ENCODE measurements around the gene TRMT44.
A peak's percentile ranks its signal among the peaks of the same experiment; 100 is the strongest.

The TRMT44 gene, protein sequence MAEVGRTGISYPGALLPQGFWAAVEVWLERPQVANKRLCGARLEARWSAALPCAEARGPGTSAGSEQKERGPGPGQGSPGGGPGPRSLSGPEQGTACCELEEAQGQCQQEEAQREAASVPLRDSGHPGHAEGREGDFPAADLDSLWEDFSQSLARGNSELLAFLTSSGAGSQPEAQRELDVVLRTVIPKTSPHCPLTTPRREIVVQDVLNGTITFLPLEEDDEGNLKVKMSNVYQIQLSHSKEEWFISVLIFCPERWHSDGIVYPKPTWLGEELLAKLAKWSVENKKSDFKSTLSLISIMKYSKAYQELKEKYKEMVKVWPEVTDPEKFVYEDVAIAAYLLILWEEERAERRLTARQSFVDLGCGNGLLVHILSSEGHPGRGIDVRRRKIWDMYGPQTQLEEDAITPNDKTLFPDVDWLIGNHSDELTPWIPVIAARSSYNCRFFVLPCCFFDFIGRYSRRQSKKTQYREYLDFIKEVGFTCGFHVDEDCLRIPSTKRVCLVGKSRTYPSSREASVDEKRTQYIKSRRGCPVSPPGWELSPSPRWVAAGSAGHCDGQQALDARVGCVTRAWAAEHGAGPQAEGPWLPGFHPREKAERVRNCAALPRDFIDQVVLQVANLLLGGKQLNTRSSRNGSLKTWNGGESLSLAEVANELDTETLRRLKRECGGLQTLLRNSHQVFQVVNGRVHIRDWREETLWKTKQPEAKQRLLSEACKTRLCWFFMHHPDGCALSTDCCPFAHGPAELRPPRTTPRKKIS

DNA sequence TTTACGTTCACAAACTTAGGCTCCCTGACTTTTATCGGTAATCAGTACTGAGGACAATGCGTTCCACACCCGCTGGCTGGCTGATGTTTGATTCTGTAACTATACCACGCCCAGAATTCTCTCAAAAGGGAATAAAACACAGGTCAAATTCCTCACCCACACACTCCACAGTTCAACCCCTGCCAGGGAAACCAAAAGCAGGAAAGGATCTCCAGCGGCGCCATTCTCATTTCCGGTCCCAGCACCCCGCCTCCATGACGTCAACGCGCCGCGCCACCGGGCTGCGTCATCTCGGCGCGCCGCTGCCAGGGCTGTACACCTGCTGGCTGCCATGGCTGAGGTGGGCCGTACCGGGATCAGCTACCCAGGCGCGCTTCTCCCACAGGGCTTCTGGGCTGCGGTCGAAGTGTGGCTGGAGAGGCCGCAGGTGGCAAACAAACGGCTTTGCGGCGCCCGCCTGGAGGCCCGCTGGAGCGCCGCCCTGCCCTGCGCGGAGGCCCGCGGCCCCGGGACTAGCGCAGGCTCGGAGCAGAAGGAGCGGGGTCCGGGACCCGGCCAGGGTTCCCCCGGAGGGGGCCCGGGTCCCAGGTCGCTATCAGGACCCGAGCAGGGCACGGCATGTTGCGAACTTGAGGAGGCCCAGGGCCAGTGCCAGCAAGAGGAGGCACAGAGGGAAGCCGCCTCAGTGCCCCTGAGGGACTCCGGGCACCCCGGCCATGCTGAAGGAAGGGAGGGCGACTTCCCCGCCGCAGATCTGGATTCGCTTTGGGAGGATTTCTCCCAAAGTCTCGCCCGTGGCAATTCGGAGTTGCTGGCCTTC, at the start of gene TRMT44, which contains the start of gene ACOX3:
Gene TRMT44, plus strand, starts transcription at position 286 of the 820 bp plus-strand sequence. Its CDS starts 46 bp downstream, at position 332.
Gene ACOX3, minus strand, starts transcription at position 232 of the 820 bp plus-strand sequence. CDS start 24,202 bp downstream, outside the sequence.
- DNase-seq (ENCODE audit: low read depth in 2 of 3, low spot score in 1 of 3), result peak; percentile 91 to 98 (median 91)

DNA sequence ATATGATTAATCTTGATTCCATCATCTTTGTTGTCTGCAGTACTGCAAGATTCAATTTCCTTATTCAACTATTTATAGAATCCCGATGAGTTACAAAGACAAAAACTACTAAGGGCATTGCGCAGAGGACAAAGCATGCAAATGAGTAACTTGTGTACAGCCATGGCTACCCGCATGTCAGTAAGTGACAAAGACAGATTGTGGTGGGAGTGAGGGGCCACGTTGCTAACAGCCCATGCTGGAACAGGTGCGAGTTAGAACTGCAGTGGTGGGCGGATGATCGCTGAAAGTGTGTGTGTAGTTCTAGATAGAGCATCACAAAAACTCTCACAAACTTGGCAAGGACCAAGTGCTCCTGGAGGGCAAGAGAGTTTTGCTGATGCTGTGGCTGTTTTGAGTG, 49.5 kb upstream of the TRMT44 start:
- DNase-seq (ENCODE audit: low read depth in 2 of 3, low spot score in 1 of 3), result no peak

DNA sequence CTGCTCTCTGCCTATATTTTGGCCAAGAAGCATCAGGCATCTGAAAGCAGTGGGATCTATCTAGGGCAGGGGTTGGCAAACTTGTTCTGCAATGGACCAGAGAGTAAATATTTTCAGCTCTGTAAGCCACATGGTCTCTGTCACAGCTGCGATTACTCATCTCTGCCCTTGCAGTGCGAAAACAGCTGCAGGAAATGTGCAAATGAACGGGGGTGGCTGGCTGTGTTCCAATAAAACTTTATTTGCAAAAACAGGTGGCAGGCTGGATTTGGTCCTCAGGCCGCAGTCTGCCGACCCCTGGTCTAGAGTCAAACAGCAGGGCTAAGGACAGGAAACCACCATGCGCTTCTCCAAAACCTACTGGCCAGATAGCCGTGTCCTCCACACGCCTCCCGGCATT, 48.6 kb upstream of the TRMT44 start:
- no peak for DNase-seq (ENCODE audit: low read depth in 2 of 3, low spot score in 1 of 3)

DNA sequence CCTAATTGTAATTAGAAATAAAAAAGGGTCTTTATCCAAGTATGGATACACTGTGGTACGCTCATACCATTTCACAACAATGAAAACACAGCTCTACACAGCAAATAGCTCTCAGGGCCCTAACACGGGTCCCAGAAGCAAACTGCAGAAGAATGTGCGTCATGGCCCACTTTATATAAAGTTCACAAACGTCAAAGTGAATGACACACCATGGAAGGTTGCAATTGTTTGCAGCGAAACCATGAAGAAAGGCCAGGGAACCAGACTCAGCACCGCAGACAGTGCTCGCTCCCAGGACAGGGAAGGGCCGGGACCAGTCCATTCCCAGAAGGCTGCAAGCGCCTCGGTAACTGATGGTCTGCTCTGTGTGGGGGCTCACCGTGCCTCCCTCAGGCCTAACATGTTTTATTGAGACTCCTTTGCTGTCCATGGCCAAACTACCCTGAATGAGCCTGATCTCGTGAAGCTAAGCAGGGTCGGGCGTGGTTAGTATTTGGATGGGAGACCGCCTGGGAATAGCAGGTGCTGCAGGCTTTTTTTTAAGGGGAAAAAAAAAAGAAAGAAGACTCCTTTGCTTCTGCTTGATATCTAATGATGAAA, 47.9 kb upstream of the TRMT44 start:
- DNase-seq (ENCODE audit: low read depth in 2 of 3, low spot score in 1 of 3), result no peak

DNA sequence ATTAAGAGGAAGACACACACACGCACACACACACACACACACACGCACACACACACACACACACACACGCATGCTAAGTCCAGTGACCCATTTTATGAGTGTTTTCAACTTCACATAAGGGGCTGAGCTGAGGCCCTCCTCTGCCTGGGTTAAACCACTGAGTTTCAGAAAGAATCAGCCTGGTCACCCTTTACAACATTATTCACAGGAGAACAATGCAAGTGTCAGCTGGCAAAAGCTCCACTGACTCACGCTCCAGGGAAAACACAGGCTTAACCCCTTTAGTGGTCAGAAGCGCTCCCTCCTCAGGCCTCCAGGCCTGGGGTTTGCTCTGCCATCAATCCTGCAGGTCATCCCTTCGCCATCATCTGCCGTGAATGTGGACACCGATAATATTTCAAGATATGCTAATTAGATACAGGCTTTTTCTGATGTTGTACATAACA, 47.0 kb upstream of the TRMT44 start:
- DNase-seq (ENCODE audit: low read depth in 2 of 3, low spot score in 1 of 3), result no peak

DNA sequence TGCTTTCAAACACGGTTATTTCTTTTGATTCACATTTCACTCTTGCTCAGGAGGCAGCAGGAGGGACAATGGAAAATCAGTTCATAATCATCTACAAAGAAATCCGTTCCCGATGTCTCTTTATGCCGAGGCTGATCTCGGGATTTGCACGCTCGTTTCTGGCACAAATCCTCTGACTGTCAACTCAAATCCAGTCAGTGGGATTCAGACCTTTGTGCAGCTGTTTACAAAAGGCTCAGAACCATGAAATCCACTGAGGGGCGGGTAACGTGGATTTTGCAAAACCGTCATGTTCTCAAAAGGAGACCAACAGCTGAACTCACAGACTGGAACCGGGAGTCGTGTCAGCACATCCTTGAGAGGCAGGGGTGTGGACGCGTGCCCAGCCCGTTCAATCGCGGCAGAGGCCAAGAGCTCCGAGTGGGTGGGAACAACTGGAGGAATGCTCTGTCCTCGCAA, 46.5 kb upstream of the TRMT44 start:
- no peak for DNase-seq (ENCODE audit: low read depth in 2 of 3, low spot score in 1 of 3)

DNA sequence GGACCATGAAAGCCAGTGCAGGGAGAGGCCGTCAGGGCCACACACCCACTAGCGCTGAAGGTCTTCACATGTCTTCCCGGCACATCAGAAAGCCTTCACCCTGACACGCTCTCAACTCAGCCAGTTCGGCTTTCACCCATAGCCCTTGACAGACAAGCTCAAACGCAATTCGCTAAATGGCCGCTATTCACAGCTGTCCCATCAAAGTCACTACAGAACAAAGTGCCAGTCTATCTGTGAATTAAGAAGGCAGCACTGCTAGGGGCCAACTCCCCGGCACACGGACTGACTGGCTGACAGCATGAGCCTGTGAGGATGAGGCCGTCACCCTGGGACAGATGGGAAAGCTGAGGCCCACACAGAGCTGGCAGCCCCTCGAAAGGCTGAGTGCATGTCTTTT, 45.8 kb upstream of the TRMT44 start:
- DNase-seq (ENCODE audit: low read depth in 2 of 3, low spot score in 1 of 3), result no peak

DNA sequence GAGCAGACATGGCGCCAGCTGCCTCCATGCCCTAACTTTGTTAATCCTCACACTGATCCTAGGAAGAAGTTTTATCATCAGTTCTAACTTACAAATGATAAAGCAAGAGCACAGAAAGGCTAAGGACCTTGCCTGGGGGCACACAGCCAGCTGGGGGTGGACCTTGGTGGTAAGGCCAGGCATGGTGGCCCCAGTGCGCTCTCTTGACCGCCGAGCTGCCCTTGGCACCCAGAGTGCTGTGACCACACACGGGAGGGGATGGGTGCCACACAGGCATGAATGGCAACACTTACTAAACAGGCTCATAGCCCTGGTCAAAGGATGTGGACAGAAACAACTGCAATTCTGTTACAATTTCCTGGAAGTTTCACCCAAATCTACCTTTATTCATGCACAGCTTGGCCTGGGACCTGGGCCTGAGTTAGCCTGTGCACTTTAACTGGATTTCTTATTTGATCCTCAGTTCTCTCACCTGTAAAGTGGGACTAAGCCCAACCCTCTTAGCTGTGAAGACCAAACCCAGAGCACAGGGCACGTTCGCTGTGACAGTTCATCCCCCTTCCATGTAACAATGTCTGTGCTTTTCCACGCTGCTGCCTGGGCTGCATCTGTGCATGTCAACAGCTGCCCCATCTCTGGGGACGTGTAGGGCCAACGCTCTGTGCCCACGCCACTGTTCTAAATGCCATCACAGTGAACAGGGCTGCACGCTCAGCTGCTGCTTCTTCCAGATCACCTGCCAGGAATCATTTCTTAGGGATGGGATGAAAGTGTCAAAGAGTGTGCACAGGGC, 44.9 kb upstream of the TRMT44 start:
- DNase-seq (ENCODE audit: low read depth in 2 of 3, low spot score in 1 of 3), result no peak

DNA sequence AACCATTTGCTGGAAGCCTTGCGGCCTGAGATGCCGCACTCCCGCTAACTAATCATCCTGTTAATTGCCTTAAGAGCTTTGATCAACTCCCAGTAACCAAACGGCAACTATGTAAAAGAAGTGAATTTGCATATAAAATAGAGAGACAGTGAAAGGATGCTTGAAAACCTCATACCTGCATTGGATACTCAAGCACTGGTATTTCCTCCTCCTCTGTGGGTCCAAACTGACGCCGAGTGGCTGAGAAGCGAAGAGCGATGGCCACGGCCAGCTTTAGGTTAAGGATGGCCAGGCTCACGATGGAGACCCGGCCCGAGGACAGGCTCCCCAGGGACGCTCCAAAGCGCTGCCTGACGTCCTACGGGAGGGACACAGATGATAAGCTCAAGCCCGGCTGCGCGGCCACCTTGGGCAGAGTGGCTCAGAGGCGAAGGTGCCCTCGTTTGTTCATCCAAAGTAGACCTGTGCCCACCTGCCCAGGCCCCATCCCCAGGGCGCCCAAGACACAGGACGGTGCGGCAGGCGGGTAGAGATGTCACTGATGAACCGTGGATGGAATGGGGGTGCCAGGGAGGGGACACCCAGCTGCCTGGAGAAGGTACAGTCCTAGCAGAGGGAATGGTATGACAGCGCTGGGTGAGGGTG, 43.7 kb upstream of the TRMT44 start:
- no peak for DNase-seq (ENCODE audit: low read depth in 2 of 3, low spot score in 1 of 3)

DNA sequence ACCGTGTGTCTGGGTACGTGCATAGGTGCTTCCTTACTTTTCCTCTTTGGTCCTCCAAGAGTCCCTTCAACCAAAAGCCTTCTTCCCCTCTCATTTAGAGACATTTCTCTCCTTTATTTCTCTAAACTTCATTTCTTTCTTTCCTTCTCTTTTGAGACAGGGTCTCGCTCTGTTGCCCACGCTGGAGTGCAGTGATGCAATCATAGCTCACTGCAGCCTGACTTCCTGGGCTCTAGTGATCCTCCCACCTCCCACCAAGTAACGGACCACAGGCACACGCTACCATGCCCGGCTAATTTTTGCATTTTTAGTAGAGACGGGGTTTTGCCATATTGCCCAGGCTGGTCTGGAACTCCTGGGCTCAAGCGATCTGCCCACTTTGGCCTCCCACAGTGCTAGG, 42.2 kb upstream of the TRMT44 start:
- DNase-seq (ENCODE audit: low read depth in 2 of 3, low spot score in 1 of 3), result no peak

DNA sequence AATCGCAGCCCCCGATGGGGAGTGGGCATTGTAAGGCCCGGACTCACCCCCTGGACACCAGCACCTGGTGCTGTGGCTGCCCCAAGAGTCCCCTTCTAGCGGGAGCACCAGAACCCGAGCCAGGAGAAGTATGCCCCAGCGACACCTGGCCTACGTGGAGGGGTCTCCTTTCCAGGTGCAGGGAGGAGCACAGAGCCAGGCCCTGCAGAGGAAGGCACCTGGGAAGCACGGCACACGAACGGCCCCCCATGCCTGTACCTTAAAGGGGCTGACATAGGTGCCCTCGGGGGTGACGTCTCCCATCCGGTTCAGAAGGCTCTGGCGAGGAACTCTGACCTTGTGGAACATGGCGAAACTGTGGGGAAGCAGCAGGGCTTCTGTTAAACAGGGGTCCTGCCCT, 41.3 kb upstream of the TRMT44 start:
- no peak for DNase-seq (ENCODE audit: low read depth in 2 of 3, low spot score in 1 of 3)

DNA sequence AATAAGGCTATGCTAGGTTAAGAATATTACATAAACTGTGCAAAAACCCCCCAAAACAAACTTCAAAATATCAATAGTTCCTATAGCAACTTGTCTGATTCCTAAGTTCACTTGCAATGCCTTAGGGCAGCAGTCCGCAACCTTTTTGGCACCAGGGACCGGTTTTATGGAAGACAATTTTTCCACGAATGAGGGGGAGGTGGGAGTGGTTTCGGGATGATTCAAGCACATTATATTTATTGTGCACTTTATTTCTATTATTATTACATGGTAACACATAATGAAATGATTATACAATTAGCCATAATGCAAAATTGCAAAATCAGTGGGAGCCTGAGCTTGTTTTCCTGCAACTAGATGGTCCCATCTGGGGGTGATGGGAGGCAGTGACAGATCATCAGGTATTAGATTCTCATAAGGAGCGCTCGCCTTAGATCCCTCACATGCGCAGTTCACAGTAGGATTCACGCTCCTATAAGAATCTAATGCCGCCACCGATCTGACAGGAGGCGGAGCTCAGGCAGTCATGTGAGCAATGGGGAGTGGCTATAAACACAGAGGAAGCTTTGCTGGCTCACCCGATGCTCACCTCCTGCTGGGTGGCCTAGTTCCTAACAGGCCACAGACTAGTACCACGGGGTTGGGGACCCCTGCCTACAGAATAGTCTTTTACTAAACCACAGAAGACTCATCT, 39.8 kb upstream of the TRMT44 start:
- DNase-seq (ENCODE audit: low read depth in 2 of 3, low spot score in 1 of 3), result no peak

DNA sequence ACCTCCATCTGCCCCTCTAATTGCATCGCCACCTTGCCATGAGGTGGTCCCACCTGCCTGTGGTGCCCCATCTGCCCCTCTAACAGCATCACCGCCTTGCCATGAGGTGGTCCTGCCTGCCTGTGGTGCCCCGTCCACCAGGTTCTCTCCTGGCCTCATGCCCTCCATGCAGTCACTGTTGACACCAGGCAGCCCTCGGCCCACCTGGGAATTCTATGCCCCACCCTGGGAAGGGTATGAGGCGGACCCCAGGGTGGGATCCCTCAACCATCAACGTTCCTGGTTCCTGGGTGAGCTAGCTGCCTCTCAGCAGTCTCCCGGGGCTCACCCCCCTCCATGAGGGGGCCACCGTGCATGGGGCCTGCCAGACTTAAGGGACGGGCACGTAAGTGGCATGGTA, 38.9 kb upstream of the TRMT44 start:
- DNase-seq (ENCODE audit: low read depth in 2 of 3, low spot score in 1 of 3), result no peak

DNA sequence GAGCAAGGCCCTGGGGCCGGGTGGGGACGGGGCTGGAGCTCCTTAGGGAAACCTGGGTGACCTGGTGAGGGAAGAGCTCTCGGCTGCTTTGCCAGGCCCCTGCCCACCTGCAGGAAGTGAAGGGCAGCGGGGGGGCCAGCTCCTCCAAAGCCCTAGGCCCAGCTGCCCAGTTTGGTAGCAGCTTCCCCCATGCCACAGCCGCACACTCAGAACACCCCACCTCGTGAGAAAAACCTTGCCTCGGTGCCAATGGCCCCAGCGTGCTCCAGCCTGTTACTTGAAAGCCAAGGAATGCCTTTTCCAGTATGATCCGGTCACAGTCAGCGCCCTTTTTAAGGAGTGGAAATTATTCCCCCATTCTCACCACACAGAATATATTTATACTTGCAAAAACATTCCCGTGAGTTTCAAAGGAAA, 38.4 kb upstream of the TRMT44 start:
- no peak for DNase-seq (ENCODE audit: low read depth in 2 of 3, low spot score in 1 of 3)

DNA sequence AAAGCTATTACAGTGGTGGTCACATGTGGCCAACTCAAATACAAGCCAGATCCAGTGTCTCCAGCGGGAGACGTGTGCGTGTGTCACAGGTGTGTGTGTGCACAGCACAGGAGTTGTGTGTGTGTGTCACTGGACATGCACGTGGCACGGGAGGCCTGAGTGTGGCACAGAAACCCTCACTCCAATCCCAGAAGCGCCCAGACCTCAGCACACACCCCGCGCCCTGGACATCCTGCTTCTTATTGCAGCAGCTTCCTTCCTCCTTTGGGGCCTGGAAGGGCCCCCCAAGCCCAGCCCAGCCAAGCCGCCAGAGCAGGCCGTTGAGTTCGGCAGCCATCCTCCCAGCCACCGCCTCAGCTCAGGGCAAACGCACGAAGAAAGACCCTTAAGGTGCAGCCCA, 37.9 kb upstream of the TRMT44 start:
- no peak for DNase-seq (ENCODE audit: low read depth in 2 of 3, low spot score in 1 of 3)

DNA sequence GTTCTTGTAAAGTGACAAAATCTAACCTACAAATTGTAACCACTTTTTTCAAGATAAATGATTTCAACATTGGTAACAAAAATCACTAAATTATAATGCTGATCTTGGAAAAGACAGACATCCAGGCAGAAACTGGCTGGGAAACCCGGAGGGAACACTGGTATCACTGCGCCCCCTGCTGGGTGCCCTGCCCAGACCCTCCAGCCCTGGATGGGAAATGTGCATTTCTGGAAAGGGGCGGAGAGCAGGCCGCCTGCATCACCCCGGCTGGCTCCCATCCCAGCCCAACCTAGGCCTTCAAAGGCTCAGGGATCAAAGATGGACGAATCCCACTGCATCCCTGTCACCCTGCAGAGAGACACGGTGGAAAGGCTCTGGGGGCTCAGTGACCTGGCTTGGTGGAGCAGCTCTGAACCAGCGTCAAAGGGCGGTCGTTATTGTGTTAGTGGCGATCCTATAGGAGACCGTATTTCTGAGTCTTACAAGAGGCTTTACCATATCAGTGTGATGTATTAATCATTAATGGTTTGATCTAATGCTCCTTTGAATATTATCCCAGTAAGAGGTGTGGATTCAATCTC, 37.3 kb upstream of the TRMT44 start:
- DNase-seq (ENCODE audit: low read depth in 2 of 3, low spot score in 1 of 3), result peak in 2 of 3 donors; percentile 48 to 51

DNA sequence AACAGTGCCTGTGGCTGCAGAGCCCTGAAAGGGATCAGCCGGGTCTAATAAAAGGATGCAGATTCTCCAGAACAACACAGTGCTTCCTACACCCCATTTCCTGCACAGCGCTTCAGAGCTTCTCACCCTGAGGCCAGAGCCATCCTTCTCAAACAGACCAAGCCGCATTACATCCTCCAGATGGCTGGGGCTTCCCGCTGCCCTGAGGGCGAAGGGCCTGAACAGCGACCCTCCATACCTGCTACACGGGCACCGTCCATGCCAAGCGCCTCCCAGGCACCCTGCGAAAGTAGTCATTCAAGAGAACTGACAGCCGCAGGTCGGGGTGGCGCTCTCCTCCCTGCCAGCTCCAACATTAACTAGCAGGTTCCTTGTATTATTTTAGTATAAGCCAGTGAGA, 36.6 kb upstream of the TRMT44 start:
- no peak for DNase-seq (ENCODE audit: low read depth in 2 of 3, low spot score in 1 of 3)

DNA sequence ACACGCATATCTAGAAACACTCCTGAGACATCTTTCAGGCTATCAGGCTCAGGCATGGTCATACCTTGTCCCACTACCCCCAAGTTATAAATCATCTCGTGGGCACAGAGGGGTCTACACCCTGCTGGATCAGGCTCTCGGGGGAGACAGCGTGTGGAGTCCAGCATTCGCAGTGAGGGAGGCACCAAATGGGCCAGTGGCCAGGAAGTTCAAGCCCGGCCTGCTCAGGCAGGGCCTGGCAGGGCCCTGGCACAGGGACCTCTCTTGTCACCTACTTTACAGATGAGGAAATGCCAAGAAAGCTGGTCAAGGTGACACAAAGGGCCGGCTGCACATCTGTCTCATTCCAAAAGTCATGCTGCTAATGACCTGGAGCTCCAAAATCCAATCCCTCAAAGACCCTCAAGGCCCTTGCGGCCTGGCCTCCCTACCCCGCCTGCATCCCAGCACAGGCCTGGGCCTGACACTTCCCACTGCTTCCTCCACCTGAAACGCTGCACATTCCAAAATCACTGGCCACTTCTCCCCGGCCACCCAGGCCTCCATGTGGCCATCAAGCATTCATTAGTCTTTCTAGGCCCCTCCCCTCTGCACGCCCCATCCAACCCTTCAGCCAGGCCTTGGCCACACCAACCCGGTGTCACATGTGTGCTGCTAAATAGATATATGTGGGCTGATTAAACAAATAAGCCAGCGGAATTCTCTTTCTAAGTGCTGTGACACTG, 35.6 kb upstream of the TRMT44 start:
- DNase-seq (ENCODE audit: low read depth in 2 of 3, low spot score in 1 of 3), result no peak
